ENCODE measurements around the gene MVB12B. TPM values are rescaled to one million over a fixed set of nuclear protein-coding genes. Genes with fewer than 3 reads are reported as not detected.

MVB12B gene
- total and polyA plus RNA-seq, 2 of the 13 experiments (the other 11 are each of a cell fraction or from before 2014, with no cell fraction given) = 12.1 to 30.1 TPM

- TF ChIP-seq, protein P1, sequence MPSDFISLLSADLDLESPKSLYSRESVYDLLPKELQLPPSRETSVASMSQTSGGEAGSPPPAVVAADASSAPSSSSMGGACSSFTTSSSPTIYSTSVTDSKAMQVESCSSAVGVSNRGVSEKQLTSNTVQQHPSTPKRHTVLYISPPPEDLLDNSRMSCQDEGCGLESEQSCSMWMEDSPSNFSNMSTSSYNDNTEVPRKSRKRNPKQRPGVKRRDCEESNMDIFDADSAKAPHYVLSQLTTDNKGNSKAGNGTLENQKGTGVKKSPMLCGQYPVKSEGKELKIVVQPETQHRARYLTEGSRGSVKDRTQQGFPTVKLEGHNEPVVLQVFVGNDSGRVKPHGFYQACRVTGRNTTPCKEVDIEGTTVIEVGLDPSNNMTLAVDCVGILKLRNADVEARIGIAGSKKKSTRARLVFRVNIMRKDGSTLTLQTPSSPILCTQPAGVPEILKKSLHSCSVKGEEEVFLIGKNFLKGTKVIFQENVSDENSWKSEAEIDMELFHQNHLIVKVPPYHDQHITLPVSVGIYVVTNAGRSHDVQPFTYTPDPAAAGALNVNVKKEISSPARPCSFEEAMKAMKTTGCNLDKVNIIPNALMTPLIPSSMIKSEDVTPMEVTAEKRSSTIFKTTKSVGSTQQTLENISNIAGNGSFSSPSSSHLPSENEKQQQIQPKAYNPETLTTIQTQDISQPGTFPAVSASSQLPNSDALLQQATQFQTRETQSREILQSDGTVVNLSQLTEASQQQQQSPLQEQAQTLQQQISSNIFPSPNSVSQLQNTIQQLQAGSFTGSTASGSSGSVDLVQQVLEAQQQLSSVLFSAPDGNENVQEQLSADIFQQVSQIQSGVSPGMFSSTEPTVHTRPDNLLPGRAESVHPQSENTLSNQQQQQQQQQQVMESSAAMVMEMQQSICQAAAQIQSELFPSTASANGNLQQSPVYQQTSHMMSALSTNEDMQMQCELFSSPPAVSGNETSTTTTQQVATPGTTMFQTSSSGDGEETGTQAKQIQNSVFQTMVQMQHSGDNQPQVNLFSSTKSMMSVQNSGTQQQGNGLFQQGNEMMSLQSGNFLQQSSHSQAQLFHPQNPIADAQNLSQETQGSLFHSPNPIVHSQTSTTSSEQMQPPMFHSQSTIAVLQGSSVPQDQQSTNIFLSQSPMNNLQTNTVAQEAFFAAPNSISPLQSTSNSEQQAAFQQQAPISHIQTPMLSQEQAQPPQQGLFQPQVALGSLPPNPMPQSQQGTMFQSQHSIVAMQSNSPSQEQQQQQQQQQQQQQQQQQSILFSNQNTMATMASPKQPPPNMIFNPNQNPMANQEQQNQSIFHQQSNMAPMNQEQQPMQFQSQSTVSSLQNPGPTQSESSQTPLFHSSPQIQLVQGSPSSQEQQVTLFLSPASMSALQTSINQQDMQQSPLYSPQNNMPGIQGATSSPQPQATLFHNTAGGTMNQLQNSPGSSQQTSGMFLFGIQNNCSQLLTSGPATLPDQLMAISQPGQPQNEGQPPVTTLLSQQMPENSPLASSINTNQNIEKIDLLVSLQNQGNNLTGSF (CRISPR knock-in tag; IDR thresholded peaks at IDR 0.05) = peak; percentile 59; the same call in 1 of the 2 replicates
- peak; percentile 17; the same call in 1 of the 2 replicates for TF ChIP-seq ZNF230 (CRISPR knock-in tag; IDR thresholded peaks at IDR 0.05)
- TF ChIP-seq ZNF891 (CRISPR knock-in tag; IDR thresholded peaks at IDR 0.05) = peak; percentile 46; the same call in 1 of the 2 replicates
Measured at GRCh38 chr9:126327006-126327713, 531 bp downstream of the MVB12B start (continued).

DNA sequence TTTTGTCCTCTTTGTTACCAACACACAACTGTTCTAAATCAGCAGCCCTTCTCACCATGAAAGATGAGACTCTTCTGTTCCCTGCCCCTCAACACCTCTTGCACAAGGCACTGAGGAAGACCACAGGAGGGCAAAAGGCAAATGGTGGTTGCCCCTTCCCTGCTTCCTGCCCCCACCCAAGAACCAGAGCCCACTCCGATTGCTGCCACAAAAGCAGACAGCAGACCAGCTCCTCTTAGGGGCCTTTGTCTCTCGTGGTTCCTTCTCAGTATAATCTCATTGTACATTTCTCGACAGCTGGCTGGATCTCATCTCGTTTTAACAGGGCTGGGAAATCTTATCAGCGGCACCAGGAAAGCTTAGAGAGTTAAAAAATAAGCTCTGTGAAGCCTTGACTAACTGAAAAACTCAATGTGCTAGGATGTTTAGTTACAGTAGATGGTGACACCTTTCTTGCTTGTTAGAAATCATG is 1.1 kb downstream of the MVB12B start:
- Histone ChIP-seq H4K20me1 (ENCODE audit: insufficient read depth, low read length) (no peaks in the 10 kb centered on the region), H3K27ac (ENCODE audit: extremely low read length, insufficient read depth, low read length) (no peak overlapping the region), H3K27me3 (ENCODE audit: control insufficient read depth in 1 of 2, insufficient read depth in 2 of 2, low read length in 2 of 2) (no peaks in the 10 kb centered on the region), H3K36me3 (replicated peaks in 1 of 2; ENCODE audit: control insufficient read depth in 1 of 2, insufficient read depth in 2 of 2, low read length in 2 of 2) (no peaks in the 10 kb centered on the region), H3K9ac (ENCODE audit: insufficient read depth, low read depth, low read length) (peak overlapping the region; percentile 76), H3K9me3 (ENCODE audit: low read length) (peaks cover 9% of the 10 kb centered on the region), H3K4me2 (ENCODE audit: low read depth, low read length) (peak overlapping the region; percentile 80), H3K4me1 (ENCODE audit: insufficient read depth, low read length) (peaks cover 60% of the 10 kb centered on the region), H3K79me2 (ENCODE audit: insufficient read depth, low read length) (peaks cover 32% of the 10 kb centered on the region), H3K4me3 (replicated peaks in 1 of 3; ENCODE audit: insufficient read depth in 1 of 3, low read depth in 2 of 3, low read length in 3 of 3) (peak overlapping the region; percentile 55 to 88 (median 70); a peak in 5 of 6 replicates), H2AFZ (ENCODE audit: low read length) (no peak overlapping the region)
- ChIA-PET POLR2A (interaction anchor here (3.9 to 4.4 kb wide), 2 partner anchors 8 to 47 kb away, joined by 41 to 48 read pairs; no protein-coding TSS in a partner anchor), CTCF (ENCODE audit: low intra/inter-chr PET ratio, low total read pairs) (no interaction called here)
- ATAC-seq (no peak), DNase-seq (ENCODE audit: low spot score) (no peak), FAIRE-seq (no peak)
- intact Hi-C loops (cut with micrococcal nuclease; ENCODE audit: unreplicated experiment) = no loop called here
- no TSS peak for BruUV-seq (replicated peaks)
- 76% methylated on average over 5 of the region's 5 CpGs for WGBS (ENCODE audit: low lambda C conversion rate)
- in situ Hi-C loops (cut with HindIII; ENCODE audit: extremely low pct_ligation_motif_present, low pct_unique_long_range_greater_than_20kb) = no loop called here
- TF ChIP-seq ZNF430 (CRISPR knock-in tag; IDR thresholded peaks at IDR 0.05) = 0 out of 2 replicates have a peak, but pooled peaks have one; percentile 21
- no peak for TF ChIP-seq MAFK (conservative IDR thresholded peaks at IDR 0.05 in 1 of 2, IDR thresholded peaks at IDR 0.05 in 1 of 2; ENCODE audit: low read length in 2 of 2)
- TF ChIP-seq GLI4 (CRISPR knock-in tag; IDR thresholded peaks at IDR 0.05; ENCODE audit: borderline replicate concordance) = no peak
- TF ChIP-seq ATF7-NPFF (CRISPR knock-in tag; IDR thresholded peaks at IDR 0.05; ENCODE audit: low read depth) = 0 out of 2 replicates have a peak, but pooled peaks have one; percentile 4
- TF ChIP-seq NONO (IDR thresholded peaks at IDR 0.05) = no peak
- 0 out of 2 replicates have a peak, but pooled peaks have one; percentile 19 for TF ChIP-seq NONO (CRISPR knock-in tag; conservative IDR thresholded peaks at IDR 0.05)
- TF ChIP-seq XRCC5 (optimal IDR thresholded peaks at IDR 0.05; ENCODE audit: low read length) = no peak
- TF ChIP-seq ZNF512 (CRISPR knock-in tag; IDR thresholded peaks at IDR 0.05) = no peak
- 0 out of 2 replicates have a peak, but pooled peaks have one; percentile 1 for TF ChIP-seq ZNF780A (CRISPR knock-in tag; IDR thresholded peaks at IDR 0.05)
- 0 out of 2 replicates have a peak, but pooled peaks have one; percentile 4 for TF ChIP-seq SP4 (CRISPR knock-in tag; IDR thresholded peaks at IDR 0.05)
- 0 out of 2 replicates have a peak, but pooled peaks have one; percentile 54 for TF ChIP-seq ZNF749 (CRISPR knock-in tag; IDR thresholded peaks at IDR 0.05; ENCODE audit: borderline replicate concordance)
- TF ChIP-seq FLYWCH1 (CRISPR knock-in tag; IDR thresholded peaks at IDR 0.05) = no peak
